ENCODE results near the gene ANO7. TPM values are rescaled to one million over a fixed set of nuclear protein-coding genes. Genes with fewer than 3 reads are reported as not detected.

Gene ANO7
- total and polyA plus RNA-seq, 2 of the 8 experiments (the other 6 are each of a cell fraction or from before 2014, with no cell fraction given), result 3.2 to 6.9 TPM

DNA sequence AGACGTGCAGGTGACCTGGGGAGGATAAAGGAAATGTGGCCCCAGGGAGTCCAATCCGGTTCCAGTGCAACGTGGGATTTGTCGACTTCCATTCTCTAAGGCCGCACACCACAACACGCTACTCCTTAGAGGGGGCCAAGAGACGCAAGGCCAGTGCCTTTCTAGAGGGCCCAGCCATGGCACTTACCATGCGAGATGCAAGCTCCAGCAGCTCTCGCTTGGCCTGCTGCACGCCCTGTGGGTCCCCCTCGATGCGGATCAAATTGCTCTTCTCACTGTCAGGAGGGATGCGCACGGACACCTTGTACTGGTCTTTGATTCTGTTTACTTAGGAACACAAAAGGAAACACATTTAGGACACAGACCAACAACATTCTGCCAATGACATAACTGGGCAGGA is 61.2 kb downstream of the ANO7 start (continued):
- TF ChIP-seq SUZ12 (IDR thresholded peaks at IDR 0.05; ENCODE audit: low read length) (no peak), KDM4A (IDR thresholded peaks at IDR 0.05; ENCODE audit: low read depth, low read length, severe bottlenecking) (no peak), BCL11A (IDR thresholded peaks at IDR 0.05; ENCODE audit: low read depth in 2 of 2, low read length in 2 of 2) (no peak), CHD2 (IDR thresholded peaks at IDR 0.05; ENCODE audit: low read length) (no peak), SP1 (IDR thresholded peaks at IDR 0.05; ENCODE audit: low read depth, low read length) (no peak)
